Nephron (organoid): ENCODE results near the gene CACHD1.

Source experiments
- H3K27ac Mint-ChIP-seq, 3 experiments: 2 replicates each; pipeline ENCODE4 v1.8.0; 2020; ENCODE audit warnings: mixed read lengths in 3 of 3, mild to moderate bottlenecking in 2 of 3, moderate library complexity in 1 of 3
- H3K27me3 Mint-ChIP-seq: 2 replicates; pipeline ENCODE4 v1.8.0; 2021; ENCODE audit warnings: low read depth, mild to moderate bottlenecking, moderate library complexity, mixed read lengths
- H3K36me3 Mint-ChIP-seq: 2 replicates; pipeline ENCODE4 v1.8.0; 2020; ENCODE audit warnings: low read depth, mixed read lengths
- H3K4me1 Mint-ChIP-seq: 2 replicates; pipeline ENCODE4 v1.8.0; 2020; ENCODE audit warnings: mixed read lengths
- H3K4me3 Mint-ChIP-seq, 3 experiments: 2 replicates each; pipeline ENCODE4 v1.8.0; 2020; ENCODE audit warnings: mild to moderate bottlenecking in 3 of 3, mixed read lengths in 3 of 3, moderate library complexity in 2 of 3
- H3K9me3 Mint-ChIP-seq: 2 replicates; pipeline ENCODE4 v1.8.0; 2020; ENCODE audit warnings: mixed read lengths
- TF ChIP-seq, protein P1 (sequence below), 3 experiments: fragments of 200-600 bp; sonication (generic); IDR thresholded peaks; one replicate each; pipeline ENCODE4 v1.5.0; 2021; ENCODE audit warnings: antibody characterized with exemption in 3 of 3; ENCODE audit not compliant: unreplicated experiment in 3 of 3

Gene CACHD1

DNA sequence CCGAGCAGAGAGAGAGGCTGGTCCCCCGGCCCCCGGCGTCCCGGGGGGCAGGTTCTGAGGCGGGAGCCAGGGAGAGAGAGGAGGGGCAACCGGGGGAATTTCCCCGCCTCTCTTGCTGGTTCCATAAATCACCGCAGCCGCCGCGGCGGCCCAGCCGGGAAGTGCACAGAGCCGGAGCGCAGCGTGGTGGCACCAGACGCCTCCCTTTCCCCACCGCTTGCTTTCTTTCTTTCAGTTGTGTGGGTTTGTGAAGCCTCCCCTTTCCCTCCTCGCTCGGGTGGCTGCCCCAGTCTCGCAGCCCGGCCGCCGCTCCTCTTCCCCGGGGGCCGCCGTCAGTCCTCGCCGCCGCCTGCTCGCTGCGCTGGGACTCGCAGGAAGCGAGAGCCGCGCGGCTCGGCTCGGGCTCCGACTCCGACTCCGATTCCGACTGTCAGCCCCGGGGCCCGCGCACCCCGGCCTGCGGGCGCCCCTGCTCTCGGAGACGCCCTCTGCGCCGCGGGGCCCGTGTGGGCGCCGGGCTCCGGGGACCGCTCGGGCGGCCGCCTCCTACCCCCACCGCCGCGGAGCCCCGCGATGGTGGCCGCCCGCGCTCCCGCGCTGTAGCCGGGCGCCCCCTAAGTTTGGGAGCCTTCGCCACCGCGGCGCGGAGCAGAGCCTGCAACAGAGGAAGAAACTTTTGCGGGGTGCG lies at the start of gene CACHD1:
CACHD1 (plus strand) TSS at position 153 of the 688 bp plus-strand sequence. CDS start 616 bp downstream, outside the sequence.
- Mint-ChIP-seq H3K4me3 (peak within 1 kb of the TSS; percentile 92 to 98 (median 97)), H3K4me1 (peaks cover 26% of the 10 kb centered on the region), H3K27me3 (peaks cover 15% of the 10 kb centered on the region), H3K36me3 (no peaks in the 10 kb centered on the region), H3K27ac (peak within 1 kb of the TSS; percentile 87 to 98 (median 96)), H3K9me3 (no peaks in the 10 kb centered on the region)
- TF ChIP-seq, protein P1, sequence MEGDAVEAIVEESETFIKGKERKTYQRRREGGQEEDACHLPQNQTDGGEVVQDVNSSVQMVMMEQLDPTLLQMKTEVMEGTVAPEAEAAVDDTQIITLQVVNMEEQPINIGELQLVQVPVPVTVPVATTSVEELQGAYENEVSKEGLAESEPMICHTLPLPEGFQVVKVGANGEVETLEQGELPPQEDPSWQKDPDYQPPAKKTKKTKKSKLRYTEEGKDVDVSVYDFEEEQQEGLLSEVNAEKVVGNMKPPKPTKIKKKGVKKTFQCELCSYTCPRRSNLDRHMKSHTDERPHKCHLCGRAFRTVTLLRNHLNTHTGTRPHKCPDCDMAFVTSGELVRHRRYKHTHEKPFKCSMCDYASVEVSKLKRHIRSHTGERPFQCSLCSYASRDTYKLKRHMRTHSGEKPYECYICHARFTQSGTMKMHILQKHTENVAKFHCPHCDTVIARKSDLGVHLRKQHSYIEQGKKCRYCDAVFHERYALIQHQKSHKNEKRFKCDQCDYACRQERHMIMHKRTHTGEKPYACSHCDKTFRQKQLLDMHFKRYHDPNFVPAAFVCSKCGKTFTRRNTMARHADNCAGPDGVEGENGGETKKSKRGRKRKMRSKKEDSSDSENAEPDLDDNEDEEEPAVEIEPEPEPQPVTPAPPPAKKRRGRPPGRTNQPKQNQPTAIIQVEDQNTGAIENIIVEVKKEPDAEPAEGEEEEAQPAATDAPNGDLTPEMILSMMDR (IDR thresholded peaks at IDR 0.05; ENCODE audit: unreplicated experiment in 3 of 3): peak; percentile 20 to 46 (median 37)

DNA sequence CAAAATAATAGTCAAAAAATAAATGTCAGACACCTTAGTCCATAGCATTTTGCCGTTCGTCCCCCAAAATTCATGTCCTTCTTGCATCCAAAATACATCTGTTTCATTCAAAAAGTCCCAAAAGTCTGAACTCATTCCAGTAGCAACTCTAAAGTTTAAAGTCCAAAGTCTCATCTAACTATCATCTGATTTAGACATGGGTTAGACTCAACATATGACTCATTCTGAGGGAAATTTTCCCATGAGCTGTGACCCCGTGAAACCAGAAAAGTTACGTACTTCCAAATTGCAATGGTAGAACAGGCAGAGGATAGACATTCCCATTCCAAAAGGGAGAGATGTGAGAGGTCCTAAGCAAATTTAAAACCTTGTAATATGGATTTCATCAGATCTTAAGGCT lies 48.6 kb upstream of the CACHD1 start:
- TF ChIP-seq, protein P1 (IDR thresholded peaks at IDR 0.05; ENCODE audit: unreplicated experiment in 3 of 3): no peak
- no peaks in the 10 kb centered on the region for H3K27me3 Mint-ChIP-seq

DNA sequence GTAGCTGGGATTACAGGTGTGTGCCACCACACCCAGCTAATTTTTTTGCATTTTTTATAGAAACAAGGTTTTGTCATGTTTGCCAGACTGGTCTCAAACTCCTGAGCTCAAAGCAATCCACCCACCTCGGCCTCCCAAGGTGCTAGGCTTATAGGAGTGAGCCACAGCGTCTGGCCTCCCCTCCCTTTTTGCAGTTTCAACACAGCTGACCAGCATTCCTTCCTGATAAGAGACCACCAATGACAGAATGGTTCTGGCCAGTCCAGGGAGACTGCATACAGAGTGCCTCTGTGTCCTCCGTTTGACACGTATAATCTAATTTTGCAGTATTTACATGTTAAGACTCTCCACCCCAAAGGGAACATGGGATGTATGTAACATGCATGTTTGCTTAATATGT lies 46.4 kb upstream of the CACHD1 start:
- H3K27ac Mint-ChIP-seq: no peak overlapping the region
- H3K27me3 Mint-ChIP-seq: no peaks in the 10 kb centered on the region
- no peaks in the 10 kb centered on the region for H3K36me3 Mint-ChIP-seq
- no peaks in the 10 kb centered on the region for H3K4me1 Mint-ChIP-seq
- TF ChIP-seq, protein P1 (IDR thresholded peaks at IDR 0.05; ENCODE audit: unreplicated experiment in 3 of 3): no peak
- H3K9me3 Mint-ChIP-seq: no peaks in the 10 kb centered on the region
- no peak overlapping the region for H3K4me3 Mint-ChIP-seq

More for the DNA sequence above, 48.6 kb upstream of the CACHD1 start:
- no peaks in the 10 kb centered on the region for H3K9me3 Mint-ChIP-seq
- H3K36me3 Mint-ChIP-seq: no peaks in the 10 kb centered on the region
- H3K4me3 Mint-ChIP-seq: no peak overlapping the region
- H3K4me1 Mint-ChIP-seq: no peaks in the 10 kb centered on the region
- H3K27ac Mint-ChIP-seq: no peak overlapping the region

DNA sequence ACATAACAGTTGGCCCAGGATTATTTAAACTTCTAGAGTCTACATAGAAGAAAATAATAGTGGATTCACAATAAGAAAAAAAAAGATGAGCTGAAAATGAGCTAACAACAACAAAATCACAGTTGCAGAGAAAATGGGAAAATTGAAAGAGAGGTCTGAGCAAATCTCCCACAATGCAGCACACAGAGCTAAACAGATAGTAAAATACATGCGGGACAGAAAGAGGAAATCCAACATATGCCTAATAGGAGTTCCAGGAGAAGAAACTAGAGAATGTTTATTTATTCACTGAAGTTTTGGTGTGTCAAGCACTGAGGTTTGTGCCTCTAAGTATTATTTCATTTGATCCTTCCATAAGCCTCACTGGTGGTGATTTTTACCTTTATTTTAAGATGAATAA lies 45.5 kb upstream of the CACHD1 start:
- H3K4me3 Mint-ChIP-seq: no peak overlapping the region
- no peak overlapping the region for H3K27ac Mint-ChIP-seq
- no peaks in the 10 kb centered on the region for H3K27me3 Mint-ChIP-seq
- no peaks in the 10 kb centered on the region for H3K36me3 Mint-ChIP-seq
- TF ChIP-seq, protein P1 (IDR thresholded peaks at IDR 0.05; ENCODE audit: unreplicated experiment in 3 of 3): no peak
- no peaks in the 10 kb centered on the region for H3K9me3 Mint-ChIP-seq
- no peaks in the 10 kb centered on the region for H3K4me1 Mint-ChIP-seq

DNA sequence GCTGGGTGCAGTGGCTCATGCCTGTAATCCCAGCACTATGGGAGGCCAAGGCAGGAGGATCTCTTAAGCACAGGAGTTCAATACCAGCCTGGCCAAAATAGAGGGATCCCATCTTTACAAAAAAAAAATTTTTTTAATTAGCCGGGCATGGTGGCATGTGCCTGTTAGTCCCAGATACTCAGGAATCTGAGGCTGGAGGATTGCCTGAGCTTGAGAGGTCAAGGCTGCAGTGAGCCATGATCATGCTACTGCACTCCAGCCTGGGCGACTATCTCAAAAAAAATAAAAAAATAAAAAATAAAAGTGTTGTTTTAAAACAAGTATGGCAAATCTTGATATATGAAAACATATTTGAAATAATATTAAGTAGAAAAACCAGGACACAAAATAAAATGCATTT lies 44.4 kb upstream of the CACHD1 start:
- H3K9me3 Mint-ChIP-seq: no peaks in the 10 kb centered on the region
- H3K36me3 Mint-ChIP-seq: no peaks in the 10 kb centered on the region
- no peaks in the 10 kb centered on the region for H3K4me1 Mint-ChIP-seq
- TF ChIP-seq, protein P1 (IDR thresholded peaks at IDR 0.05; ENCODE audit: unreplicated experiment in 3 of 3): no peak
- H3K27ac Mint-ChIP-seq: no peak overlapping the region
- H3K27me3 Mint-ChIP-seq: no peaks in the 10 kb centered on the region
- no peak overlapping the region for H3K4me3 Mint-ChIP-seq

DNA sequence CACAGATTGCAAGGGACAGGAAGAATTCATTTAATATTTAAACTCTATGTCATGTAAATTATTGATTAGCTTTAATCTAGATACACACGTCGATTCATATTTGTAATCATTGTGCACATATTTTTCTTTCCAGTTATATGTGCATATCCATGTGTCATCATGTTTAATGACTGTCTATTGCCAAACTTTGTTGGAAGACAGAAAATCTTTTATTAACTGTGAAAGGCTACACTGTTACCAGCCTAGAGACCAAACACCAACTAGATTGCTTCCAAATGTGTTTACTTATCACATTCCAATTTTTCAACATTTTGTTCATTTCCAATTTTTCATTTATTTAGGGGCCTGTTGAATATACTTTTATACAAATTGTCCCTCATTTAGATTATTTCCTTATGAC lies 43.2 kb upstream of the CACHD1 start:
- Mint-ChIP-seq H3K36me3 (no peaks in the 10 kb centered on the region), H3K4me1 (no peaks in the 10 kb centered on the region)
- TF ChIP-seq, protein P1 (IDR thresholded peaks at IDR 0.05; ENCODE audit: unreplicated experiment in 3 of 3): no peak

More for the DNA sequence above, 43.2 kb upstream of the CACHD1 start:
- Mint-ChIP-seq H3K27me3 (no peaks in the 10 kb centered on the region), H3K9me3 (no peaks in the 10 kb centered on the region), H3K27ac (no peak overlapping the region), H3K4me3 (no peak overlapping the region)
